NCI-H1105 treated with DMSO at 0.1 percent for 48 hours (cell line): ENCODE results near the gene SLC26A1.

Experiments used
- DNase-seq: peaks from one replicate; lab custom pipeline; 2025; lab: John Stamatoyannopoulos, UW

The SLC26A1 gene

GRCh38 chr4:964346-965025, 28.7 kb downstream of the SLC26A1 start:
- no peak for DNase-seq

GRCh38 chr4:963276-964225, 29.7 kb downstream of the SLC26A1 start:
- no peak for DNase-seq

GRCh38 chr4:962231-963208, 30.7 kb downstream of the SLC26A1 start:
- no peak for DNase-seq

- no peak for DNase-seq
Measured at GRCh38 chr4:961351-962230, 31.6 kb downstream of the SLC26A1 start.

GRCh38 chr4:960636-961350, 32.4 kb downstream of the SLC26A1 start:
- no peak for DNase-seq

GRCh38 chr4:960140-960635, 33.0 kb downstream of the SLC26A1 start:
- DNase-seq = no peak

GRCh38 chr4:959338-960139, 33.7 kb downstream of the SLC26A1 start:
- no peak for DNase-seq

GRCh38 chr4:958696-959337, 34.4 kb downstream of the SLC26A1 start:
- no peak for DNase-seq

GRCh38 chr4:958314-958665, 34.9 kb downstream of the SLC26A1 start:
- DNase-seq = no peak

GRCh38 chr4:957581-958313, 35.5 kb downstream of the SLC26A1 start:
- DNase-seq = no peak

GRCh38 chr4:957231-957580, 36.0 kb downstream of the SLC26A1 start:
- no peak for DNase-seq

- no peak for DNase-seq
Measured at GRCh38 chr4:956531-957230, 36.5 kb downstream of the SLC26A1 start.

- no peak for DNase-seq
Measured at GRCh38 chr4:955931-956381, 37.2 kb downstream of the SLC26A1 start.

GRCh38 chr4:955161-955921, 37.9 kb downstream of the SLC26A1 start:
- DNase-seq = no peak

GRCh38 chr4:954211-955020, 38.8 kb downstream of the SLC26A1 start:
- no peak for DNase-seq

- DNase-seq = no peak
Measured at GRCh38 chr4:953574-953915, 39.7 kb downstream of the SLC26A1 start.
